Neural cell (in vitro differentiated cells): ENCODE measurements around the gene LTO1. TPM values are rescaled to one million over a fixed set of nuclear protein-coding genes. Genes with fewer than 3 reads are reported as not detected.
A peak's percentile ranks its signal among the peaks of the same experiment; 100 is the strongest.

Source experiments
- H2AFZ ChIP-seq: fragments of 200-600, 300-800 bp; sonication (generic), shearing (Covaris generic); 2 replicates; pipeline ENCODE4 v1.6.0; 2014; ENCODE audit warnings: low read depth, mild to moderate bottlenecking, antibody characterized with exemption, low read length, moderate library complexity
- H3F3A ChIP-seq: fragments of 200-600 bp; shearing (Covaris generic); 2 replicates; pipeline ENCODE4 v1.6.1; 2016; ENCODE audit warnings: mild to moderate bottlenecking, moderate library complexity, mixed read lengths, antibody characterized with exemption, low read length; ENCODE audit not compliant: insufficient read depth, poor library complexity, severe bottlenecking
- H3K27ac ChIP-seq: fragments of 200-600, 300-800 bp; sonication (generic), shearing (Covaris generic); 2 replicates; pipeline ENCODE4 v1.5.1; 2014; ENCODE audit warnings: mild to moderate bottlenecking, low read length, moderate library complexity
- H3K27me3 ChIP-seq: fragments of 300-800, 200-600 bp; sonication (generic), shearing (Covaris generic); 2 replicates; pipeline ENCODE4 v1.6.0; 2014; ENCODE audit warnings: mild to moderate bottlenecking, low read depth, low read length, moderate library complexity; ENCODE audit not compliant: insufficient read depth
- H3K36me3 ChIP-seq: fragments of 300-800, 200-600 bp; sonication (generic), shearing (Covaris generic); 2 replicates; pipeline ENCODE4 v1.5.1; 2014; ENCODE audit warnings: mild to moderate bottlenecking, antibody characterized with exemption, low read length, moderate library complexity; ENCODE audit not compliant: insufficient read depth
- H3K4me2 ChIP-seq: fragments of 300-800, 200-600 bp; sonication (generic), shearing (Covaris generic); 2 replicates; pipeline ENCODE4 v1.6.0; 2014; ENCODE audit warnings: mild to moderate bottlenecking, low read length
- H3K4me3 ChIP-seq: fragments of 300-800, 200-600 bp; sonication (generic), shearing (Covaris generic); 2 replicates; pipeline ENCODE4 v1.5.1; 2014; ENCODE audit warnings: mild to moderate bottlenecking, low read length, moderate library complexity
- H3K79me2 ChIP-seq: fragments of 200-600 bp; shearing (Covaris generic); replicated peaks from 2 replicates; pipeline ENCODE4 v1.6.0; 2014; ENCODE audit warnings: mild to moderate bottlenecking, low read length, moderate library complexity; ENCODE audit not compliant: insufficient read depth
- H3K9ac ChIP-seq: fragments of 300-800, 200-600 bp; sonication (generic), shearing (Covaris generic); 2 replicates; pipeline ENCODE4 v1.6.1; 2016; ENCODE audit warnings: mild to moderate bottlenecking, low read length, mixed read lengths
- H3K9me2 ChIP-seq: fragments of 200-600 bp; shearing (Covaris generic); 2 replicates; pipeline ENCODE4 v1.6.1; 2016; ENCODE audit warnings: mild to moderate bottlenecking, low read length, mixed read lengths; ENCODE audit not compliant: insufficient read depth
- H3K9me3 ChIP-seq: fragments of 200-600, 300-800 bp; sonication (generic), shearing (Covaris generic); 2 replicates; pipeline ENCODE4 v1.6.1; 2016; ENCODE audit warnings: mild to moderate bottlenecking, mixed run types, low read length, moderate library complexity, mixed read lengths
- H4K20me1 ChIP-seq: fragments of 200-600 bp; shearing (Covaris generic); 2 replicates; pipeline ENCODE4 v1.6.1; 2016; ENCODE audit warnings: mild to moderate bottlenecking, mixed run types; ENCODE audit not compliant: insufficient read depth
- EP300 ChIP-seq: fragments of 450-650 bp; conservative IDR thresholded peaks from 2 replicates; pipeline ENCODE4 v1.6.1; 2014; ENCODE audit warnings: antibody characterized with exemption, mild to moderate bottlenecking, moderate library complexity; ENCODE audit not compliant: poor library complexity, severe bottlenecking
- EZH2 ChIP-seq: fragments of 200-600, 300-800 bp; shearing (Covaris generic), sonication (generic); IDR thresholded peaks from 2 replicates; pipeline ENCODE4 v1.6.1; 2014; ENCODE audit warnings: antibody characterized with exemption, low read length, borderline replicate concordance, mild to moderate bottlenecking; ENCODE audit not compliant: insufficient read depth, poor library complexity, severe bottlenecking
- MXI1 ChIP-seq: fragments of 450-650 bp; conservative IDR thresholded peaks from 2 replicates; pipeline ENCODE4 v1.6.1; 2014; ENCODE audit warnings: antibody characterized with exemption, mild to moderate bottlenecking; ENCODE audit not compliant: poor library complexity, severe bottlenecking
- POLR2AphosphoS5 ChIP-seq: IDR thresholded peaks from 2 replicates; pipeline ENCODE4 v1.6.1; 2012
- RAD21 ChIP-seq: fragments of 450-650 bp; conservative IDR thresholded peaks from 2 replicates; pipeline ENCODE4 v1.6.1; 2014; ENCODE audit warnings: antibody characterized with exemption, mild to moderate bottlenecking, moderate library complexity
- SMC3 ChIP-seq: fragments of 450-650 bp; conservative IDR thresholded peaks from 2 replicates; pipeline ENCODE4 v1.6.1; 2014; ENCODE audit warnings: antibody characterized with exemption, mild to moderate bottlenecking, moderate library complexity; ENCODE audit not compliant: poor library complexity
- TAF1 ChIP-seq: IDR thresholded peaks from 2 replicates; pipeline ENCODE4 v1.6.1; 2012; ENCODE audit warnings: low read depth
- polyA plus RNA-seq: library from polyadenylated mRNA; depleted of rRNA; stranded (reverse); fragments of >200 nt; gene quantifications from 2 replicates; pipeline ENCODE4 v1.2.3, GENCODE V29; 2014
- TF ChIP-seq, protein P1 (sequence below): fragments of 450-650 bp; IDR thresholded peaks from 2 replicates; pipeline ENCODE4 v1.5.1; 2014; ENCODE audit warnings: antibody characterized with exemption, mild to moderate bottlenecking, moderate library complexity; ENCODE audit not compliant: poor library complexity, severe bottlenecking
- TF ChIP-seq, protein P2 (sequence below): IDR thresholded peaks from 2 replicates; pipeline ENCODE4 v1.6.1; 2012; ENCODE audit warnings: borderline replicate concordance

The LTO1 gene
- polyA plus RNA-seq, 1 donor from 2014 or later, result 44.4 TPM

DNA sequence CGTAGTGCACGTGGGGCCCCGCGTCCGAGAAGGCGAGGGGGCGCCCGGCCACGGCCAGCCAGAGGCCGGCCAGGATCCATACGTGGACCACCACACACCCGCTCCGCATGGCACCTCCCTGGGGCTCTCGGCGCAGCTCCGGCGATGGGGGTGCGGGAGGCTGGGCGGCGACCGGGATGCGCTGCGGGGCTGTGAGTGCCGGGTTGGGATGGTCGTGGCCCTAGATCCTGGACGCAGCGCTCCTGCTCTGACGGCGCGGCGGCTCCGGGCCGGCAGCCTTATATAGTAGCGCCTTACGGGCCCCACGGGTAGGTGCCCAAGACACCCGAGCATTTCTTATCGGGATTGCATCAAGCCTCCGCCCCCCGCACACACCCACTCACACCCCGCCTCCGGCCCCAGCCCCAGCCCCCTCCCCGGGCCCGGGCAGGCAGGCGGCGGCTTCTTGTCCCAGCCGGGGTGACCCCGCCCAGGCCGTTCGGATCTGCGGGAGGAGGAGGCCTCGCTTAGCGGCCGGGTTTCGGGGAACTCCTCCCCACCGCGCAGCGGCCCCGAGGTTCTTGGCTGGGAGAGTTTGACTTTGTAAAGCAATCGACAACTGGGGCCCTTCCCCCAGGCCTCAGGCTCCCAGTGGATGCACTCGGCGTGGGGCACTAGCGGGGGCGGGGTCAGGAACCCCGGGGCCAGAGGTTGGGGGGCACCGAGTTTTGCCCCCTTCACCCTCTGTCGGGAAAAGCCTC is 28.8 kb upstream of the LTO1 start, which contains the start of gene FGF19:
TSS of gene FGF19 (minus strand) at position 255 of the 740 bp plus-strand sequence. CDS start at position 109, 146 bp downstream.
- Histone ChIP-seq H3K27ac (peak within 1 kb of the TSS; percentile 70), H3F3A (no peaks in the 10 kb centered on the region), H3K4me2 (no peak within 1 kb of the TSS), H3K9me3 (no peaks in the 10 kb centered on the region), H3K27me3 (peaks cover 26% of the 10 kb centered on the region), H3K79me2 (peaks cover 32% of the 10 kb centered on the region), H3K9me2 (no peaks in the 10 kb centered on the region), H3K9ac (peak within 1 kb of the TSS; percentile 63), H4K20me1 (no peaks in the 10 kb centered on the region), H3K4me3 (peak within 1 kb of the TSS; percentile 62), H3K36me3 (no peaks in the 10 kb centered on the region), H2AFZ (peak within 1 kb of the TSS; percentile 60)
- no peak for TF ChIP-seq TAF1

DNA sequence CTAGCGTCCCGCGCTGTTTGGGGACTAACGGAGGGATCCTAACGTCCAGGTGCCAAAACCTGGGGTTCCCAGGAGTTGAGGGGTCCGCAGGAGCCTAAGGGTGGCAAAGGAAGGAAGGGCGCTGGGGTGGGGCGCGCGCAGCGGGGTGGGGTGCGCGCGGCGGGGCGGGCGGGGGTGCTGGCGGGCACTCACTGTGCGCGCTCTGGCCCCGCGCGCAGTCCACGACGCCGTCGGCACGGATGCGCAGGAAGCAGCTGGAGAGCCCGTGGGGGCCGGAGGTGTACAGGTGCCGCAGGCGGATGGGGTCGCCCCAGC is 28.3 kb upstream of the LTO1 start:
- H3K4me2 ChIP-seq, result no peak overlapping the region

DNA sequence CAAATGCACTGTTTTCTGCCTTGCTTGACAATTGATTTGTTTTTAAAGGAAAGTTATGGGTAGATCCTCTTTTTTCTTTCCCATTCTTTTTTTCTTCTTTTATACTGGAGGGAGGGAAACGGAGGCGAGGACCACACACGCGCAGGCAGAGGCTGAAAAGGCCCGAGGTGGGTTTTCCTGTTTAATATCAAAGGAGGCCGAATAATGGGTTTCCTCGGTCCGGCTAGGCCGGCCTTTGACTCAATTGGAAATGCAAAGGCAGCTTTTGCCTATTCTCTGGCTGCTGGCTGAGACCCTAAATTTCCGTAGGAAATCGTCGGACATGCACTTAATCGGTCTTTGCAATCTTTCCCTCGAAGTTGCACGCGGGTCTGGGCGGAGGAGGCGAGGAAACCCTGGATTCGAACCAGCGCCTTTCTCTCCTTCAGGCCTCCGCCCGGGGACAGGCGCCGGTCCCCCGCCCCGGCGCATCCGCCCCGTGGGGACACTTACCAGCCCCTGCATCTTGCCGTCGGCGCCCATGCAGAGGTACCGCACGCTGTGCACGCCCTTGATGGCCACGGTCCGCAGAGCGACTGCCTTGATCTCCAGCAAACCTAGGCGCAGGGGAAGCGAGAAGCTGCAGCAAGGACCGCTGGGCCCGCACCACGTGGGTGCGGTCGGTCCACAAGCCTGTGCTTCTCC is 27.8 kb upstream of the LTO1 start:
- Histone ChIP-seq H3K9me3 (no peaks in the 10 kb centered on the region), H3K79me2 (peaks cover 32% of the 10 kb centered on the region), H2AFZ (no peak overlapping the region), H3K9ac (peak overlapping the region; percentile 61), H3K4me2 (peak overlapping the region; percentile 48), H3K9me2 (no peaks in the 10 kb centered on the region), H3K4me3 (peak overlapping the region; percentile 62), H4K20me1 (no peaks in the 10 kb centered on the region), H3K27ac (peak overlapping the region; percentile 42), H3F3A (no peaks in the 10 kb centered on the region), H3K27me3 (peaks cover 26% of the 10 kb centered on the region), H3K36me3 (no peaks in the 10 kb centered on the region)
- TF ChIP-seq EZH2, result no peak
- TF ChIP-seq MXI1, result no peak
- no peak for TF ChIP-seq SMC3
- TF ChIP-seq, protein P1, sequence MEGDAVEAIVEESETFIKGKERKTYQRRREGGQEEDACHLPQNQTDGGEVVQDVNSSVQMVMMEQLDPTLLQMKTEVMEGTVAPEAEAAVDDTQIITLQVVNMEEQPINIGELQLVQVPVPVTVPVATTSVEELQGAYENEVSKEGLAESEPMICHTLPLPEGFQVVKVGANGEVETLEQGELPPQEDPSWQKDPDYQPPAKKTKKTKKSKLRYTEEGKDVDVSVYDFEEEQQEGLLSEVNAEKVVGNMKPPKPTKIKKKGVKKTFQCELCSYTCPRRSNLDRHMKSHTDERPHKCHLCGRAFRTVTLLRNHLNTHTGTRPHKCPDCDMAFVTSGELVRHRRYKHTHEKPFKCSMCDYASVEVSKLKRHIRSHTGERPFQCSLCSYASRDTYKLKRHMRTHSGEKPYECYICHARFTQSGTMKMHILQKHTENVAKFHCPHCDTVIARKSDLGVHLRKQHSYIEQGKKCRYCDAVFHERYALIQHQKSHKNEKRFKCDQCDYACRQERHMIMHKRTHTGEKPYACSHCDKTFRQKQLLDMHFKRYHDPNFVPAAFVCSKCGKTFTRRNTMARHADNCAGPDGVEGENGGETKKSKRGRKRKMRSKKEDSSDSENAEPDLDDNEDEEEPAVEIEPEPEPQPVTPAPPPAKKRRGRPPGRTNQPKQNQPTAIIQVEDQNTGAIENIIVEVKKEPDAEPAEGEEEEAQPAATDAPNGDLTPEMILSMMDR, result no peak
- TF ChIP-seq TAF1, result no peak
- TF ChIP-seq, protein P2, sequence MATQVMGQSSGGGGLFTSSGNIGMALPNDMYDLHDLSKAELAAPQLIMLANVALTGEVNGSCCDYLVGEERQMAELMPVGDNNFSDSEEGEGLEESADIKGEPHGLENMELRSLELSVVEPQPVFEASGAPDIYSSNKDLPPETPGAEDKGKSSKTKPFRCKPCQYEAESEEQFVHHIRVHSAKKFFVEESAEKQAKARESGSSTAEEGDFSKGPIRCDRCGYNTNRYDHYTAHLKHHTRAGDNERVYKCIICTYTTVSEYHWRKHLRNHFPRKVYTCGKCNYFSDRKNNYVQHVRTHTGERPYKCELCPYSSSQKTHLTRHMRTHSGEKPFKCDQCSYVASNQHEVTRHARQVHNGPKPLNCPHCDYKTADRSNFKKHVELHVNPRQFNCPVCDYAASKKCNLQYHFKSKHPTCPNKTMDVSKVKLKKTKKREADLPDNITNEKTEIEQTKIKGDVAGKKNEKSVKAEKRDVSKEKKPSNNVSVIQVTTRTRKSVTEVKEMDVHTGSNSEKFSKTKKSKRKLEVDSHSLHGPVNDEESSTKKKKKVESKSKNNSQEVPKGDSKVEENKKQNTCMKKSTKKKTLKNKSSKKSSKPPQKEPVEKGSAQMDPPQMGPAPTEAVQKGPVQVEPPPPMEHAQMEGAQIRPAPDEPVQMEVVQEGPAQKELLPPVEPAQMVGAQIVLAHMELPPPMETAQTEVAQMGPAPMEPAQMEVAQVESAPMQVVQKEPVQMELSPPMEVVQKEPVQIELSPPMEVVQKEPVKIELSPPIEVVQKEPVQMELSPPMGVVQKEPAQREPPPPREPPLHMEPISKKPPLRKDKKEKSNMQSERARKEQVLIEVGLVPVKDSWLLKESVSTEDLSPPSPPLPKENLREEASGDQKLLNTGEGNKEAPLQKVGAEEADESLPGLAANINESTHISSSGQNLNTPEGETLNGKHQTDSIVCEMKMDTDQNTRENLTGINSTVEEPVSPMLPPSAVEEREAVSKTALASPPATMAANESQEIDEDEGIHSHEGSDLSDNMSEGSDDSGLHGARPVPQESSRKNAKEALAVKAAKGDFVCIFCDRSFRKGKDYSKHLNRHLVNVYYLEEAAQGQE, result no peak
- TF ChIP-seq POLR2AphosphoS5, result no peak
- TF ChIP-seq EP300, result no peak
- no peak for TF ChIP-seq RAD21

More for the DNA sequence above, 28.3 kb upstream of the LTO1 start:
- Histone ChIP-seq H3K9ac (peak overlapping the region; percentile 61), H3K9me2 (no peaks in the 10 kb centered on the region), H2AFZ (no peak overlapping the region), H3F3A (no peaks in the 10 kb centered on the region), H3K79me2 (peaks cover 32% of the 10 kb centered on the region), H4K20me1 (no peaks in the 10 kb centered on the region), H3K4me3 (peak overlapping the region; percentile 62), H3K9me3 (no peaks in the 10 kb centered on the region), H3K36me3 (no peaks in the 10 kb centered on the region), H3K27me3 (peaks cover 26% of the 10 kb centered on the region), H3K27ac (peak overlapping the region; percentile 62)
- TF ChIP-seq EP300 (no peak), SMC3 (no peak), POLR2AphosphoS5 (no peak)
- TF ChIP-seq, protein P1, result no peak
